ENCODE results near the gene MTUS2.

Gene MTUS2

DNA sequence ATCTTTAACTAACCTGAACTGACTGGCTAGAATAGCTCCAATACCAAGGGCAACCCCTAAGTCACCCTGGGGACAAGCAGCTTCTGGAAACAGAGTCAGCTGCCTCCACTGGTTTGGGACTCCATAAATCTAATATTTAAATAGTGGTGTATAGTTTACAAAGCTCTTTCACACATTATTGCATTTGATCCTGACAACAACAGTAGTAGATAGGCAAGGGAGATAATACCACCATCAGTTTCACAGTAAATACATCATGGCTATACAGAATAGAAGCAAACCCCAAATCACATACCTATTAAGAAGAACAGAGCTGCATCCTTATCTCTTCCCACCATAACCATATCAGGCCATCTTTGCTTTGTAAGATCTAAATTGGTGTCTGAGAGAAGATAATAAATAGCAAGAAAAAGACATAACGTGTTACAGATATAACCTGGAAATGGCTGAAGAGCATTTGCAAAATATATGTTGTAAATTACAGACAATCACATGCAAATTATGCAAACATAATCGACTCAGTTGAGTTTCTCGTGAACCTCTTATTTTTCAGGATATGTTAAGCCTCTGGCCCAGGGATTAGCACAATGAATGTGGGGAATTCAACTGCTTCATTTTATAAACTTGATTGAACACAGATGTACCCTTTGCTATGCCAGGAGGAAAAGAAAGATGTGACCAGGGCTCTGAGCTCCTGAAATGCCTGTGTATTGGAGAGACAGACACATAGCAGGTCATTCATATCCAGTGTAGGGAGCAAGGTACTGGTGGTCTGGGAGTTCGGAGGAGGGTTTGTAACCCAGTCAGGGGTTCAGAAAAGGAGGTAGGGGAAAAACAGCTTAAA lies 632.9 kb downstream of the MTUS2 start:
- H3K27me3 ChIP-seq (ENCODE audit: insufficient read depth, low read length): no peaks in the 10 kb centered on the region

DNA sequence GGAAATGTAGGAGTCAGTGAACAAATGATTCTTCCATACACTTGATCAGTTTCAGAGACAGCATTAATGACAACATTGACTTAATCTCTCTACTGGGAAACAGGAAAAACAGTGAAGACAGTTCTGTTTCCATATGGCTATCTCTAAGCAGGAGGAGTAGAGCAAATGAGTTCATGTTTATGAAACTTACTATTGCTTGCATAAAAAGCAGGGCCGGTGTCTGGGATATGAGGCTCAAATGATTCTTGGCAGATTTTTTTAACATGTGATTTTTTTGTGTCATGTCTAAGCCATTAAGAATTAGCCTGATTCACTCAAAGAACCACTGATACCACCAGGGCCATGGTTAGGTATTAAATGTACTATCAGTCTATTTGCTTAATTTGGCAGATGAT lies 633.5 kb downstream of the MTUS2 start:
- Histone ChIP-seq H3K9me3 (ENCODE audit: low read length) (no peaks in the 10 kb centered on the region), H3K27me3 (ENCODE audit: insufficient read depth, low read length) (no peaks in the 10 kb centered on the region), H3K4me1 (ENCODE audit: insufficient read depth, low read length) (no peaks in the 10 kb centered on the region), H3K36me3 (ENCODE audit: insufficient read depth, low read length) (no peaks in the 10 kb centered on the region), H2AFZ (ENCODE audit: low read depth, low read length) (no peak overlapping the region), H3K4me3 (ENCODE audit: low read length) (no peak overlapping the region)

More for the DNA sequence above, 632.9 kb downstream of the MTUS2 start:
- no peaks in the 10 kb centered on the region for H3K4me1 ChIP-seq (ENCODE audit: insufficient read depth, low read length)
- H3K4me3 ChIP-seq (ENCODE audit: low read length): no peak overlapping the region
- H2AFZ ChIP-seq (ENCODE audit: low read depth, low read length): no peak overlapping the region
- no peaks in the 10 kb centered on the region for H3K9me3 ChIP-seq (ENCODE audit: low read length)
- H3K36me3 ChIP-seq (ENCODE audit: insufficient read depth, low read length): no peaks in the 10 kb centered on the region

DNA sequence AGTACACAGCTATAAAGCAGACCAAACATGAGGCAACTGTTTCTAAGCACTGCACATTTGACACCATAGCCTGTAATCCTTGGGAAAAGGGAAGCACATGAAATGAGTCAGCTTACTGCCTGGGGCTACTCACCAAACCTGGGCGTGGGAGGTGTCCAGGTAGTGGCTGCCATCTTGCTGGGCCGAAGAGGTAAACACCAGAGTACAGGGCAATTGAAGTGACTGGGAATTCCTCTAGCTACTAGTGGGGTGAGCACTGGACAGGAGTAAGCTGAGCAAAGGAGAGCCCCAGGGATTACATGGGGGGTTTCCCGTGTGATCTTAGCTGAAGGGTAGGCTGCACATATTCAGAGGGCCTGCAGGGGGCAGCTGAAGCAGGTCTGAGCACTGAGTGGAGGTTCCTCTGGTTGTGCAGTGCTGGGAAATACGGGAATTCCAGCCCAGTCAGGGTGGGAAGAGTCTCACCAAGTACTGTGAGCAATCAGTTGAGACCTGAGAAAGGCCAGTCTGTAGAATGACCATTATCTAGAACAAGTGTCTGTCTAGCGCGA lies 634.9 kb downstream of the MTUS2 start:
- H3K9me3 ChIP-seq (ENCODE audit: low read length): no peaks in the 10 kb centered on the region
- no peaks in the 10 kb centered on the region for H3K36me3 ChIP-seq (ENCODE audit: insufficient read depth, low read length)
- H3K4me3 ChIP-seq (ENCODE audit: low read length): no peak overlapping the region
- no peaks in the 10 kb centered on the region for H3K4me1 ChIP-seq (ENCODE audit: insufficient read depth, low read length)
- no peak overlapping the region for H2AFZ ChIP-seq (ENCODE audit: low read depth, low read length)
- H3K27me3 ChIP-seq (ENCODE audit: insufficient read depth, low read length): no peaks in the 10 kb centered on the region

DNA sequence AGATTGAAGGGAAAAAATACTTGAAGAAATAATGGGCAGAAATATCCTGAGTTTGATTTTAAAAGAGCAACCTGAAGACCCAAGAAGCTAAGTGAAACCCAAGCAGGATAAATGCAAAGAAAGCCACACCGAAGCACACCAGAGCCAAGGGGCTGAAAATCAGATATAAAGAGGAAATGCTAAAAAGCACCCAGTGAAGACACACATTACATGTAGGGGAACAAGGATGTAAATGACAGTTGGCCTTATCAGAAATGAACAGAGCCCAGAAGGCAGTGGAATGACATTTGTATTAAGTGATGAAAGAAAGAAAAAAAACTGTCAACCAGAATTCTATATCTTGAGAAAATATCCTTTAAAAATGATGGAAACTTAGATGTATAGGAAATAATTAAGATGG lies 636.3 kb downstream of the MTUS2 start:
- Histone ChIP-seq H3K4me3 (ENCODE audit: low read length) (no peak overlapping the region), H3K9me3 (ENCODE audit: low read length) (no peaks in the 10 kb centered on the region), H3K27me3 (ENCODE audit: insufficient read depth, low read length) (no peaks in the 10 kb centered on the region), H3K36me3 (ENCODE audit: insufficient read depth, low read length) (no peaks in the 10 kb centered on the region), H2AFZ (ENCODE audit: low read depth, low read length) (no peak overlapping the region), H3K4me1 (ENCODE audit: insufficient read depth, low read length) (no peaks in the 10 kb centered on the region)

DNA sequence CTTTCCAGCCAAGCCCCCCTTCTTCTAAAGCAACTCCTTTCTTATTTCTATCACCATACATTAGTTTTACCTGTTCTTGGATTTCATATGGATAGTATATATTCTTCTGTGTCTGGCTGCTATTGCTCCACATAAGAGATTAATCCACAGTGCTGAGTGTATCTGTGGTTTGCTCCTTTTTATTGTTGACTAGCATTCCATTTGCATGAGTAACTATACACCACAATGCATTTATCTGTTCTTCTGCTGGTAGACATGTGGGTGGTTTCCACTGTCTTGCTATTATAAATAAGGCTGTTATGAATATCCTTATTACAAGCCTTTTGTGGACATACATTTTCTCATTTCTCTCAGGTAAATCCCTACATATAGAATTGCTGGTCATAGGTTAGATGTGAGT lies 637.2 kb downstream of the MTUS2 start:
- H3K36me3 ChIP-seq (ENCODE audit: insufficient read depth, low read length): no peaks in the 10 kb centered on the region
- H2AFZ ChIP-seq (ENCODE audit: low read depth, low read length): no peak overlapping the region
- H3K4me3 ChIP-seq (ENCODE audit: low read length): no peak overlapping the region
- no peaks in the 10 kb centered on the region for H3K4me1 ChIP-seq (ENCODE audit: insufficient read depth, low read length)
- no peaks in the 10 kb centered on the region for H3K27me3 ChIP-seq (ENCODE audit: insufficient read depth, low read length)
- no peaks in the 10 kb centered on the region for H3K9me3 ChIP-seq (ENCODE audit: low read length)

DNA sequence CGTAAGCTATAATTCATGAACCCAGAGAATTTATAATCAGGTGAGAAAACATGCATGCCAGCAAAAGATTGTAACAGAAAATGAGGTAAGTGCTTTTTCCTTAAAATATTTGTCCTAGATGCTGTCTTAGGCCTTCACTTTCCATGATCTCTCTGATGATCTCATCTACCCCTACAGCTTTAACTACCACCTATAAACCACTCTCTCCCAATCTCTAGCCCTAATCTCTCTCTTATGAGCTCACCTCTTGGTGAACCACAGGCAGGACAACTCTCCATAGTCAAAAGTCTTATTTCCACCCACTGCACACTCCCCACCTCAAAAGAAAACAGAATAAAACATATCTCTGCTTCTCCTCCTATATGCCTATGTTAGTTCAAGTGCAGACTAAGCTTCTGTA lies 638.3 kb downstream of the MTUS2 start:
- Histone ChIP-seq H3K4me1 (ENCODE audit: insufficient read depth, low read length) (no peaks in the 10 kb centered on the region), H2AFZ (ENCODE audit: low read depth, low read length) (no peak overlapping the region), H3K9me3 (ENCODE audit: low read length) (no peaks in the 10 kb centered on the region), H3K4me3 (ENCODE audit: low read length) (no peak overlapping the region), H3K36me3 (ENCODE audit: insufficient read depth, low read length) (no peaks in the 10 kb centered on the region), H3K27me3 (ENCODE audit: insufficient read depth, low read length) (no peaks in the 10 kb centered on the region)

DNA sequence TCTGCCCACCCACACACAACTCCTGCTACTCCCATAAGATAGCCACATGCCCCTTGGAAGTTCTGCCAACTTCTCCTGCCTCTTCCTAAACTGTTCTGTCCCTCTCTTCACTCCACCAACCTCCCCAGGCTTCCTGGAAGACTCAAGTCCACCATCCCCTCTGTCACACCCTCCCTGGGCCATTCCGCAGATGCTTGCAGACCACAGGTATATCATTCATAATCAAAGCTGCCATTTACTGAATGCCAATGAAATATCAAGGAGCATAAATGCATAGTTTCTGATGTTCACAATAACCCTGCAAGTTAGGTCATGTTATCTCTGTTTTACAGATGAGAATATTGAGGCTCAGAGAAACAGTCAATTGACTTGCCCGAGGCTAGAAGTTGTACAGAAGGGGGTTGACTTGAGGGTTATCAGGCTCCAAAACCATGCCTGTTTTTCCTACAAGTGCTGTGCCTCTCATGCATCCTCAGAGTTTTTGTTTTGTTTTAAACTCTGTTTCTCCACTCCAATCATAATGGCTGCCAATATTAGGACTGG lies 639.7 kb downstream of the MTUS2 start:
- Histone ChIP-seq H3K4me1 (ENCODE audit: insufficient read depth, low read length) (no peaks in the 10 kb centered on the region), H3K4me3 (ENCODE audit: low read length) (no peak overlapping the region), H3K27me3 (ENCODE audit: insufficient read depth, low read length) (no peaks in the 10 kb centered on the region), H3K9me3 (ENCODE audit: low read length) (no peaks in the 10 kb centered on the region), H3K36me3 (ENCODE audit: insufficient read depth, low read length) (no peaks in the 10 kb centered on the region), H2AFZ (ENCODE audit: low read depth, low read length) (no peak overlapping the region)

DNA sequence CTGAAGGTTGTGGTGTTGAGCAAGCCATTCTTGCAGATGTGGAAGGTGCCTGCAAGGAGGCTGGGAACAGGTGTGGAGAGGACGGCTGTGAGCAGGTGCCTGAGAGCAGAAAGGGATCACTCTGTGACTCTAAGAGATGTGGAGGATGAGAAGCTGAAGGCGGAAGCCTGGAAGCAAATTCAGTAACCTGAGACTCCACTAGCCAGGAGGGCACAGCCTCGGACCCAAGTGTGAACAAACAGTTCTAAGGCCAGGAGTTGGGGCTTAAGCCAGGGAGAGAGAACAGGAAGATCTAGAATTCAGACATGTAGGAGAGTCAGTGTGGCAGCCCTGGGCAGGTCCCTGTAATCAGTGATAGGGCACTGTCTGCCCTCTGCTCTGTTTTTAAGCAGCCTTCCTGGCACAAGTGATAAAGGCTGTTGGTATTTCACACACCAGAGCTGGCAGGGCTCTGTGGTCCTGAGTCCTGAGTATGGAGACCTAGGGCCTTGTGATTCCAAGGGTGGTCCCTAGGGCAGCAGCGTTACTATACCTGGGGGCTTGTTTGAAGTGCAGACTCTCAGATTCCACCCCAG lies 644.1 kb downstream of the MTUS2 start:
- H3K4me3 ChIP-seq (ENCODE audit: low read length): no peak overlapping the region
- H3K36me3 ChIP-seq (ENCODE audit: insufficient read depth, low read length): no peaks in the 10 kb centered on the region
- no peaks in the 10 kb centered on the region for H3K27me3 ChIP-seq (ENCODE audit: insufficient read depth, low read length)
- H2AFZ ChIP-seq (ENCODE audit: low read depth, low read length): no peak overlapping the region
- no peaks in the 10 kb centered on the region for H3K9me3 ChIP-seq (ENCODE audit: low read length)
- H3K4me1 ChIP-seq (ENCODE audit: insufficient read depth, low read length): no peaks in the 10 kb centered on the region

DNA sequence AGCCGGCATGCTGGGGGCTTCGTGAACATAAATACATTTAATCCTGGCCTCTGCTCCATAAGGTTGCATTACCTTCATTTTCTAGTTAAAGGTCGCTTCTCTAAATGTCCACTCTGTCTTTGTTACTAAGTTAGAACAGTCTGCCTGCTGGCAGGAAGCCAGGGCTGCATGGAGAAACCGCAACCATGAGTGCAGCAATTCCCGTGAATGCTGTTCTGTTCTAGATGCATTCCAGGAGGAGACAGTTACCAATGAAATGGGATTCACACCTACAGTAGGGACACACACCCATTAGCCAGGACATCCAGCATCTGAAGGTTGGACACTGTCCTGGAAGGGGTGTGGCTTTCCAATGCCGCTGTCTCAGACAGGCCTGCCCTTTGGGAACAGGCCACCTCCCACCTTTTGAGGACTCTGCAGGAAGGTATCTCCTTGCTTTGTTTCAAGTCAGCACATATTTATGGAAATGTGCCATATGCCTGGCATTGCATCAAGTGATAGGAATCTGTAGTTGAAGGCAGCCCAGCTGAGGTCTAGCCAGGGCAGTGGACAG lies 645.7 kb downstream of the MTUS2 start:
- Histone ChIP-seq H3K9me3 (ENCODE audit: low read length) (no peaks in the 10 kb centered on the region), H3K4me1 (ENCODE audit: insufficient read depth, low read length) (no peaks in the 10 kb centered on the region), H3K27me3 (ENCODE audit: insufficient read depth, low read length) (no peaks in the 10 kb centered on the region), H3K36me3 (ENCODE audit: insufficient read depth, low read length) (no peaks in the 10 kb centered on the region), H3K4me3 (ENCODE audit: low read length) (no peak overlapping the region), H2AFZ (ENCODE audit: low read depth, low read length) (no peak overlapping the region)

DNA sequence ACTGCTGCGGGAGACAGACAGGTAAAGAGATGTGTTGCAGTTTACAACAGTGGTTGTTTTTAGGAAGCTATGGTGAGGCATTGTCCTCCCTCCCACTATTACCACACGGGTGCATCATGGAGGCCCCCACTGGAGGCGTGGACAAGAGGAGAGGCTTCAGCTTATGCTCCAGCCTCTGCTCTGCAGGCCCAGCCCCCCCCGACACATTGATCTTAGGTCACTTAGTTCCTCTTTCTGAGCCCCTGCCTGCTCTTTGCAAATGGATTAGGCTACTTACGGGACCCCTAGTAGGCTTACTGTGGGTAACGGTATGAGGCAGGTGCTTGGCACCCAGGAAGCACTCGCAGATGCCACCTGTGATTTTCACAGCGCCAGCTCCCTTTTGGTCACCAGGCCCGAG lies 651.4 kb downstream of the MTUS2 start:
- Histone ChIP-seq H3K27me3 (ENCODE audit: insufficient read depth, low read length) (no peaks in the 10 kb centered on the region), H3K4me1 (ENCODE audit: insufficient read depth, low read length) (no peaks in the 10 kb centered on the region), H2AFZ (ENCODE audit: low read depth, low read length) (no peak overlapping the region), H3K4me3 (ENCODE audit: low read length) (no peak overlapping the region), H3K36me3 (ENCODE audit: insufficient read depth, low read length) (no peaks in the 10 kb centered on the region), H3K9me3 (ENCODE audit: low read length) (no peaks in the 10 kb centered on the region)

DNA sequence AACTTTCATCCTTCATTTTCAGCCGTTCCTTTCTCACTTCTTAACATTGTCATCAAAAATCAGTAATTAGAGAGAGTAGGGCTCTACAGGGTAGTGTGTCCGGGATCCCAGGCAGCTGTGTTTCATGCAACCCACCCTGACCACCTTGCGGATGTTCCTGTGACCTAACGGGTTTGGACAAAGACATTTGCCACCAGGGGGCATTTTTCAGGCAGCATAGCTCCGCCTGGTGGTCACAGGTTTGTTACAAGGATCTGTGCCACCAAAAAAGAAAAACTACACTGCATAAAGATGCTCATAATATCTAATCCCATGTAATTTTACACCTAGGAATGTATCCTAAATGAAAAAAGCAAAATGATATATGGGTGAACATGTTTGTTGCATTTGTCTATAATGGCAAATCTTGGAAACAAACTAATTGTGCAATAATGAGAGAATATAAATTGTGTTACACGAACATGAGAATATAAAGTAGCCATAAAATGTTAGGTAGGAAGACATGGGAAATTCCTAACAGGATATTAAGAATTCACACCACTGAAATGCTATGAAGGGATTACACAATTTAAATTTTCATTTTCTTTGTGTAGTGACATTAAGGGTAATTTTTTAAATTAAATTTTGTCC lies 652.3 kb downstream of the MTUS2 start:
- Histone ChIP-seq H3K36me3 (ENCODE audit: insufficient read depth, low read length) (no peaks in the 10 kb centered on the region), H3K4me1 (ENCODE audit: insufficient read depth, low read length) (no peaks in the 10 kb centered on the region), H3K9me3 (ENCODE audit: low read length) (no peaks in the 10 kb centered on the region), H2AFZ (ENCODE audit: low read depth, low read length) (no peak overlapping the region), H3K27me3 (ENCODE audit: insufficient read depth, low read length) (no peaks in the 10 kb centered on the region), H3K4me3 (ENCODE audit: low read length) (no peak overlapping the region)

DNA sequence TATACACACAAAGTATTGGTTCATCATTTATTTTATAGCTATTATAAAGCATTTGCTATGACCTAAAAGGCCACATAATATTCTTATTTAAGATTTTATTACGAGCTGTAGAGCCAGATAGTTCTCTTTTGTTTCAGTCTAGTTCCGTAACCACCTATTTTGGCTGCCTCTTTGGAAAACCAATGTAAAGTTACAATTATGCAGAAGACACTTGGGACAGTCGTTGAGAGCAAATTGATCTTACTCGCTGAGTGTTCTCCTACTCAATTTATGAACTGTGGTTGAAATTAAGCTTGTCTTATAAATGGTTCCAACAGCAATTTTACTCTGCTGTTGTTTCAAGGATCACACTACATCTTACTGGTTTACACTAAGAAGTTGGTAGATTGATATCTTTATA lies 653.0 kb downstream of the MTUS2 start:
- Histone ChIP-seq H3K36me3 (ENCODE audit: insufficient read depth, low read length) (no peaks in the 10 kb centered on the region), H2AFZ (ENCODE audit: low read depth, low read length) (no peak overlapping the region), H3K4me3 (ENCODE audit: low read length) (no peak overlapping the region), H3K27me3 (ENCODE audit: insufficient read depth, low read length) (no peaks in the 10 kb centered on the region), H3K4me1 (ENCODE audit: insufficient read depth, low read length) (no peaks in the 10 kb centered on the region), H3K9me3 (ENCODE audit: low read length) (no peaks in the 10 kb centered on the region)

DNA sequence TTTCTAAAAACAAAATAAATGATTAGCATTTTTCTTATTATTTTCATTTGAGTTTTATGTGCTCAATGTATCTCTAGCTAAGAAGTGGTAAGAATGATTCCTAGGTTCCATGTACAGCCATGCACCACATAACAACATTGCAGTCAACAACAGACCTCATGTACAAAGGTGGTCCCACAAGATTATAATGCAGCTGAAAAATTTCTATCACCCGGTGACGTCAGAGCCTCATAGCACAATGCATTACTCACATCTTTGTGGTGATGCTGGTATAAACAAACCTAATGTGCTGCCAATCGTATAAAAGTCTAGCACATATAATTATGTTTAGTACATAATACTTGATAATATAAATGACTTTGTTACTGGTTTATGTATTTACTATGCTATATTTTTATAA lies 654.9 kb downstream of the MTUS2 start:
- Histone ChIP-seq H3K36me3 (ENCODE audit: insufficient read depth, low read length) (no peaks in the 10 kb centered on the region), H2AFZ (ENCODE audit: low read depth, low read length) (no peak overlapping the region), H3K9me3 (ENCODE audit: low read length) (no peaks in the 10 kb centered on the region), H3K27me3 (ENCODE audit: insufficient read depth, low read length) (no peaks in the 10 kb centered on the region), H3K4me1 (ENCODE audit: insufficient read depth, low read length) (no peaks in the 10 kb centered on the region), H3K4me3 (ENCODE audit: low read length) (no peak overlapping the region)

Data from neuron (in vitro differentiated cells).